OCI-LY7 (cell line): ENCODE data around the gene NBEAL1. TPM values are rescaled to one million over a fixed set of nuclear protein-coding genes. Genes with fewer than 3 reads are reported as not detected.
"Not testable (repeated sequence)": the region's sequence is repeated elsewhere in the genome, so short reads cannot be mapped to it uniquely, and the experiment has no call there.

ENCODE experiments used
- BruUV-seq: library from RNA; stranded (reverse); fragments of 400-500 nt; replicated peaks from 2 replicates; lab custom pipeline; 2021; lab: Mats Ljungman, UMichigan
- CTCF ChIA-PET: fragments of 300-600 bp; sonication (Branson Sonifier 250); formaldehyde crosslinking; loops from one replicate; lab custom pipeline; 2022; ENCODE audit warnings: antibody characterized with exemption; ENCODE audit not compliant: unreplicated experiment; lab: Charles Lee
- POLR2A ChIA-PET: fragments of 300-600 bp; sonication (Branson Sonifier 250); formaldehyde crosslinking; loops from one replicate; lab custom pipeline; 2022; ENCODE audit warnings: antibody characterized with exemption; lab: Charles Lee
- DNase-seq: peaks from one replicate; pipeline ENCODE4 v3.0.0-alpha.2; 2015; ENCODE audit warnings: low spot score
- H2AFZ ChIP-seq: fragments of 200-600 bp; sonication (generic), shearing (Covaris generic); 2 replicates; pipeline ENCODE4 v1.6.1; 2014; ENCODE audit warnings: mild to moderate bottlenecking, antibody characterized with exemption, low read length, moderate library complexity
- H3K27ac ChIP-seq: fragments of 200-600 bp; sonication (generic); 2 replicates; pipeline ENCODE4 v1.5.1; 2014; ENCODE audit warnings: mixed run types, low read depth, mild to moderate bottlenecking, moderate library complexity, low read length, inconsistent platforms; ENCODE audit not compliant: poor library complexity, severe bottlenecking
- H3K36me3 ChIP-seq: fragments of 200-600 bp; sonication (generic); 2 replicates; pipeline ENCODE4 v1.6.1; 2014; ENCODE audit warnings: mild to moderate bottlenecking, antibody characterized with exemption, low read length, moderate library complexity, mixed read lengths; ENCODE audit not compliant: insufficient read depth
- H3K4me1 ChIP-seq: fragments of 200-600 bp; sonication (generic); 2 replicates; pipeline ENCODE4 v1.5.1; 2014; ENCODE audit warnings: mild to moderate bottlenecking, low read length; ENCODE audit not compliant: insufficient read depth, poor library complexity, severe bottlenecking
- H3K4me2 ChIP-seq: fragments of 200-600 bp; sonication (generic); 2 replicates; pipeline ENCODE4 v1.6.1; 2014; ENCODE audit warnings: mild to moderate bottlenecking, low read length
- H3K4me3 ChIP-seq: fragments of 200-600 bp; sonication (generic); 2 replicates; pipeline ENCODE4 v1.5.1; 2014; ENCODE audit warnings: mild to moderate bottlenecking, low read depth, low read length; ENCODE audit not compliant: poor library complexity, severe bottlenecking
- H3K79me2 ChIP-seq: fragments of 200-600 bp; sonication (generic); 2 replicates; pipeline ENCODE4 v1.6.1; 2016; ENCODE audit warnings: low read depth, mild to moderate bottlenecking, low read length, moderate library complexity, mixed read lengths; ENCODE audit not compliant: insufficient read depth
- H3K9me2 ChIP-seq: fragments of 200-600 bp; sonication (generic); 2 replicates; pipeline ENCODE4 v1.6.1; 2016; ENCODE audit warnings: mild to moderate bottlenecking, low read length, mixed read lengths; ENCODE audit not compliant: insufficient read depth
- H3K9me3 ChIP-seq: fragments of 200-600 bp; sonication (generic); 2 replicates; pipeline ENCODE4 v1.6.1; 2014; ENCODE audit warnings: mild to moderate bottlenecking, mixed run types, low read length, mixed read lengths
- H4K20me1 ChIP-seq: fragments of 200-600 bp; sonication (generic); 2 replicates; pipeline ENCODE4 v1.6.1; 2014; ENCODE audit warnings: mild to moderate bottlenecking, antibody characterized with exemption, low read length, moderate library complexity, mixed read lengths; ENCODE audit not compliant: insufficient read depth
- CTCF ChIP-seq: fragments of 200-600 bp; sonication (generic); conservative IDR thresholded peaks from 2 replicates; pipeline ENCODE4 v1.5.1; 2014; ENCODE audit warnings: mild to moderate bottlenecking, antibody characterized with exemption, low read length, moderate library complexity, mixed read lengths
- EZH2phosphoT487 ChIP-seq: fragments of 200-600 bp; sonication (generic); IDR thresholded peaks from 2 replicates; pipeline ENCODE4 v1.6.1; 2018; ENCODE audit warnings: low read depth, borderline replicate concordance, mild to moderate bottlenecking, mixed run types, antibody characterized with exemption, low read length, moderate library complexity, mixed read lengths
- intact Hi-C: fragments of 100-400 bp; cut with micrococcal nuclease; formaldehyde crosslinking; loops from one replicate; pipeline ENCODE4 v1.10.0; 2022; ENCODE audit not compliant: unreplicated experiment
- total RNA-seq, 2 experiments: library from RNA; depleted of rRNA in 1 of 2; stranded (reverse); fragments of >200 nt in 1 of 2; shearing (Covaris generic) in 1 of 2; gene quantifications; 2 replicates each; pipeline ENCODE4 v1.2.3, GENCODE V29; 2014 to 2022

NBEAL1 gene
- total RNA-seq, 2 experiments from 2014 or later, result 5.9 to 10.4 TPM

GRCh38 chr2:203090721-203091120 is 76.0 kb downstream of the NBEAL1 start:
- not testable (repeated sequence) for H3K9me2 ChIP-seq

DNA sequence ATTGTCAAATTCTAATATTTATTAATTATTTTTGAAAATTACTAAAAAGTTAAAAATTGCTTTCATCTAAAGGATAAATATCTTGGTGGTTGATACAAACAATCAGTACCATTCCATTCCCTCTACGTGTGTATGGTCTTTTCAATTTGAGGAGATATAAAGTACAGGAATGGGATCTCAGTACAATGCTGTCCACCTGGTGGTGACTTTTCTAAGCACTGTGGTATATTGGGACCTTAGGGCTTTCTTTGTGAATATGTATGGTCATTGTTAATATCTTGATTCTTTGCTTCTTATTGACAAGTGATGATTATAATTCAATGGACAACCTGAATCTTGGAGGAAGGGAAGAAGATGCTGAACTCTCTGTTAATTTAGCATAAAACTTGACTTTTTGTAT is 83.1 kb downstream of the NBEAL1 start:
- no TSS peak for BruUV-seq
- intact Hi-C loops, result no loop called here
- CTCF ChIA-PET, result no interaction called here

More at GRCh38 chr2:203090721-203091120, 76.0 kb downstream of the NBEAL1 start:
- POLR2A ChIA-PET, result interaction anchor here (0.9 kb wide), 1 partner anchor 19 kb away, joined by 3 read pairs; no protein-coding TSS in a partner anchor
- H2AFZ ChIP-seq, H3K27ac ChIP-seq, H3K9me3 ChIP-seq, H4K20me1 ChIP-seq, CTCF ChIA-PET, H3K4me3 ChIP-seq, H3K79me2 ChIP-seq, DNase-seq, BruUV-seq, H3K36me3 ChIP-seq, H3K4me1 ChIP-seq, H3K4me2 ChIP-seq, intact Hi-C loops: not testable (repeated sequence)

DNA sequence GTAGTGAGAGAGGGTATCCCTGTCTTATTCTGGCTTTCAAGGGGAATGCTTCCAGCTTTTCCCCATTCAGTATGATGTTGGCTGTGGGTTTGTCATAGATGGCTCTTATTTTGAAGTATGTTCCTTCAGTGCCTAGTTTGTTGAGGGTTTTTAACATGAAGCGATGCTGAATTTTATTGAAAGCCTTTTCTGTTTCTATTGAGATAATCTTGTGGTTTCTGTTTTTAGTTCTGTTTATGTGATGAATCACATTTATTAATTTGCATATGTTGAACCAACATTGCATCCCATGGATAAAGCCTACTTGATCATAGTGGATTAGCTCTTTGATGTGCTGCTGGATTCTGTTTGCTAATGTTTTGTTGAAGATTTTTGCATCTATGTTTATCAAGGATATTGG is 87.7 kb downstream of the NBEAL1 start:
- H3K36me3 ChIP-seq, DNase-seq, H3K27ac ChIP-seq, CTCF ChIA-PET, H3K9me2 ChIP-seq, H2AFZ ChIP-seq, H3K4me1 ChIP-seq, BruUV-seq, H3K79me2 ChIP-seq, H4K20me1 ChIP-seq, intact Hi-C loops, H3K9me3 ChIP-seq, H3K4me3 ChIP-seq, H3K4me2 ChIP-seq: not testable (repeated sequence)
- POLR2A ChIA-PET, result interaction anchor here (1.0 to 1.2 kb wide), 3 partner anchors 15 to 57 kb away, joined by 3 to 4 read pairs (median 3); no protein-coding TSS in a partner anchor

More for the DNA sequence above, 83.1 kb downstream of the NBEAL1 start:
- H4K20me1 ChIP-seq, result no peaks in the 10 kb centered on the region
- no peaks in the 10 kb centered on the region for H3K9me3 ChIP-seq
- H3K79me2 ChIP-seq, result no peaks in the 10 kb centered on the region
- no peak overlapping the region for H3K4me3 ChIP-seq
- no peak for TF ChIP-seq EZH2phosphoT487
- TF ChIP-seq CTCF, result peak; percentile 40; the same call in 1 of the 2 replicates
- POLR2A ChIA-PET, result interaction anchor here (2.2 kb wide), 1 partner anchor 17 kb away, joined by 7 read pairs; no protein-coding TSS in a partner anchor
- no peak for DNase-seq
- H3K4me1 ChIP-seq, result no peaks in the 10 kb centered on the region
- no peaks in the 10 kb centered on the region for H3K36me3 ChIP-seq
- no peak overlapping the region for H2AFZ ChIP-seq
- H3K9me2 ChIP-seq, result no peaks in the 10 kb centered on the region
- no peak overlapping the region for H3K4me2 ChIP-seq
- no peak overlapping the region for H3K27ac ChIP-seq

- Histone ChIP-seq H4K20me1 (no peaks in the 10 kb centered on the region), H3K79me2 (no peaks in the 10 kb centered on the region), H3K4me1 (no peaks in the 10 kb centered on the region), H2AFZ (no peak overlapping the region), H3K4me3 (no peak overlapping the region), H3K36me3 (no peaks in the 10 kb centered on the region), H3K27ac (no peak overlapping the region), H3K9me3 (no peaks in the 10 kb centered on the region), H3K9me2 (no peaks in the 10 kb centered on the region), H3K4me2 (no peak overlapping the region)
- POLR2A ChIA-PET, result interaction anchor here (0.5 to 1.2 kb wide), 3 partner anchors 21 to 47 kb away, joined by 3 read pairs; no protein-coding TSS in a partner anchor
- DNase-seq, result no peak
- intact Hi-C loops, result no loop called here
- CTCF ChIA-PET, result no interaction called here
- no TSS peak for BruUV-seq
- TF ChIP-seq CTCF, result no peak
- no peak for TF ChIP-seq EZH2phosphoT487
Observed at GRCh38 chr2:203104273-203104672, 89.6 kb downstream of the NBEAL1 start.
